Liver (tissue), 9 donors: ENCODE data around the gene SLC22A15. TPM values are rescaled to one million over a fixed set of nuclear protein-coding genes. Genes with fewer than 3 reads are reported as not detected.

ENCODE experiments used
- DNase-seq: peaks from one replicate; pipeline ENCODE4 v3.0.0-alpha.2; 2017; ENCODE audit warnings: low spot score
- H3K27ac ChIP-seq, 2 donors: one replicate each; pipeline ENCODE4 v1.7.0; 2013; ENCODE audit warnings: inconsistent platforms in 2 of 2, low read length in 2 of 2, control low read depth in 1 of 2, low read depth in 1 of 2, mild to moderate bottlenecking in 1 of 2
- H3K27me3 ChIP-seq, 4 donors: one replicate each; pipeline versions ENCODE4 v1.6.1 to v1.7.0; 2013; ENCODE audit warnings: low read length in 3 of 4, inconsistent platforms in 1 of 4, mild to moderate bottlenecking in 1 of 4, moderate library complexity in 1 of 4; ENCODE audit not compliant: control insufficient read depth in 4 of 4, insufficient read depth in 4 of 4
- H3K36me3 ChIP-seq, 4 donors: one replicate each; pipeline versions ENCODE4 v1.6.1 to v1.7.0; 2013; ENCODE audit warnings: low read length in 3 of 4, mild to moderate bottlenecking in 3 of 4, low read depth in 1 of 4, moderate library complexity in 1 of 4; ENCODE audit not compliant: control insufficient read depth in 4 of 4, insufficient read depth in 3 of 4
- H3K4me1 ChIP-seq, 4 donors: one replicate each; pipeline versions ENCODE4 v1.6.1 to v1.7.0; 2013; ENCODE audit warnings: low read length in 3 of 4, mild to moderate bottlenecking in 3 of 4, moderate library complexity in 1 of 4; ENCODE audit not compliant: control insufficient read depth in 4 of 4, insufficient read depth in 4 of 4
- H3K4me3 ChIP-seq, 3 donors: one replicate each; pipeline versions ENCODE4 v1.6.1 to v1.7.0; 2013; ENCODE audit warnings: low read length in 3 of 3, control low read depth in 1 of 3, low read depth in 1 of 3, mild to moderate bottlenecking in 1 of 3
- H3K9ac ChIP-seq, 2 donors: one replicate each; pipeline ENCODE4 v1.7.0; 2013; ENCODE audit warnings: low read length in 2 of 2, mild to moderate bottlenecking in 2 of 2, moderate library complexity in 2 of 2, control low read depth in 1 of 2, low read depth in 1 of 2
- H3K9me3 ChIP-seq, 4 donors: one replicate each; pipeline versions ENCODE4 v1.6.1 to v1.7.0; 2013; ENCODE audit warnings: low read length in 3 of 4; ENCODE audit not compliant: control insufficient read depth in 4 of 4
- ATF3 ChIP-seq: IDR thresholded peaks from 2 replicates; pipeline ENCODE4 v1.6.1; 2016; ENCODE audit warnings: antibody characterized with exemption
- CTCF ChIP-seq: fragments of 150-350 bp; IDR thresholded peaks from 2 replicates; pipeline ENCODE4 v1.5.1; 2017; ENCODE audit warnings: improper control_type of control experiment, low read depth, low read length; ENCODE audit not compliant: missing input control
- EGR1 ChIP-seq, 2 donors: IDR thresholded peaks; 2 replicates each; pipeline ENCODE4 v1.6.1; 2016 to 2018; ENCODE audit warnings: antibody characterized with exemption in 2 of 2, low read depth in 2 of 2
- FOXA1 ChIP-seq: IDR thresholded peaks from 2 replicates; pipeline ENCODE4 v1.6.1; 2016; ENCODE audit warnings: antibody characterized with exemption
- FOXA2 ChIP-seq: IDR thresholded peaks from 2 replicates; pipeline ENCODE4 v1.6.1; 2016; ENCODE audit warnings: antibody characterized with exemption
- HNF4A ChIP-seq, 2 donors: conservative IDR thresholded peaks; 2 replicates each; pipeline ENCODE4 v1.6.1; 2016; ENCODE audit warnings: antibody characterized with exemption in 2 of 2, mild to moderate bottlenecking in 2 of 2
- HNF4G ChIP-seq: IDR thresholded peaks from 2 replicates; pipeline ENCODE4 v1.6.1; 2016; ENCODE audit warnings: antibody characterized with exemption
- JUND ChIP-seq, 2 donors: IDR thresholded peaks; 2 replicates each; pipeline ENCODE4 v1.6.1; 2016; ENCODE audit warnings: antibody characterized with exemption in 2 of 2
- NR2F2 ChIP-seq: IDR thresholded peaks from 2 replicates; pipeline ENCODE4 v1.6.1; 2016; ENCODE audit warnings: antibody characterized with exemption
- RAD21 ChIP-seq, 2 donors: IDR thresholded peaks; 2 replicates each; pipeline ENCODE4 v1.6.1; 2016; ENCODE audit warnings: antibody characterized with exemption in 2 of 2, mild to moderate bottlenecking in 2 of 2
- REST ChIP-seq: IDR thresholded peaks from 2 replicates; pipeline ENCODE4 v1.6.1; 2016; ENCODE audit warnings: antibody characterized with exemption, mild to moderate bottlenecking
- RXRA ChIP-seq, 2 donors: IDR thresholded peaks; 2 replicates each; pipeline ENCODE4 v1.6.1; 2017 to 2018; ENCODE audit warnings: antibody characterized with exemption in 2 of 2, mild to moderate bottlenecking in 1 of 2
- SP1 ChIP-seq: IDR thresholded peaks from 2 replicates; pipeline ENCODE4 v1.6.1; 2018; ENCODE audit warnings: antibody characterized with exemption, mild to moderate bottlenecking
- TAF1 ChIP-seq: conservative IDR thresholded peaks from 2 replicates; pipeline ENCODE4 v1.6.1; 2016; ENCODE audit warnings: antibody characterized with exemption, mild to moderate bottlenecking
- WGBS: extraction: QIAGEN DNeasy Blood & Tissue Kit; methylation state at CpG from one replicate; pipeline ENCODE4 v1.1.7; 2013; 5-methylcytosine and 5-hydroxymethylcytosine counted together
- polyA plus RNA-seq, 2 donors: library from polyadenylated mRNA; stranded (reverse) in 1 of 2; unstranded in 1 of 2; fragments of 200-250 nt in 1 of 2; fragments of >200 nt in 1 of 2; fragmentation: Nextera tagmentation in 1 of 2; extraction: Ambion mirVana in 1 of 2; gene quantifications; one replicate each; pipeline versions ENCODE4 v1.2.1 to v1.2.3, GENCODE V29; 2013 to 2015
- total RNA-seq, 2 donors: library from RNA; depleted of rRNA; stranded (reverse); fragments of >200 nt; gene quantifications; one replicate each; pipeline ENCODE4 v1.2.3, GENCODE V29; 2014
- donor health status: healthy.
- donor health status: healthy.
- donor health status: healthy.
- donor health status: healthy.
- donor health status: healthy.

Gene SLC22A15
- total and polyA plus RNA-seq, 4 donors, result 0.12 to 3.6 (median 0.83) TPM

- Histone ChIP-seq H3K27me3 (no peaks in the 10 kb centered on the region), H3K4me1 (no peaks in the 10 kb centered on the region), H3K9me3 (no peaks in the 10 kb centered on the region), H3K9ac (no peak overlapping the region), H3K27ac (no peak overlapping the region), H3K36me3 (no peaks in the 10 kb centered on the region), H3K4me3 (no peak overlapping the region)
- 86% methylated on average over 4 of the region's 4 CpGs for WGBS
- no peak for TF ChIP-seq CTCF
- TF ChIP-seq NR2F2, result no peak
- TF ChIP-seq HNF4A (conservative IDR thresholded peaks at IDR 0.05), result no peak
- TF ChIP-seq REST, result no peak
- no peak for TF ChIP-seq FOXA2
- TF ChIP-seq SP1, result no peak
- no peak for TF ChIP-seq EGR1 (IDR thresholded peaks at IDR 0.05; ENCODE audit: low read depth in 2 of 2)
- no peak for TF ChIP-seq HNF4G
- TF ChIP-seq JUND (IDR thresholded peaks at IDR 0.05), result no peak
- TF ChIP-seq FOXA1, result no peak
- no peak for TF ChIP-seq RXRA (IDR thresholded peaks at IDR 0.05)
- no peak for TF ChIP-seq TAF1
- no peak for TF ChIP-seq RAD21 (IDR thresholded peaks at IDR 0.05)
- TF ChIP-seq ATF3, result no peak
- no peak for DNase-seq
Observed at GRCh38 chr1:116075990-116076389, 99.7 kb downstream of the SLC22A15 start.

- DNase-seq, result no peak
- no peak overlapping the region for H3K4me3 ChIP-seq
- no peak for TF ChIP-seq REST
- TF ChIP-seq JUND (IDR thresholded peaks at IDR 0.05), result no peak
- TF ChIP-seq FOXA2, result no peak
- no peak for TF ChIP-seq SP1
- no peak for TF ChIP-seq NR2F2
- no peak for TF ChIP-seq HNF4G
- TF ChIP-seq RAD21 (IDR thresholded peaks at IDR 0.05), result no peak
- no peaks in the 10 kb centered on the region for H3K36me3 ChIP-seq
- no peaks in the 10 kb centered on the region for H3K4me1 ChIP-seq
- no peak overlapping the region for H3K27ac ChIP-seq
- H3K9me3 ChIP-seq, result no peaks in the 10 kb centered on the region
- WGBS, result 95% methylated on average over 3 of the region's 3 CpGs
- no peaks in the 10 kb centered on the region for H3K27me3 ChIP-seq
- H3K9ac ChIP-seq, result no peak overlapping the region
Observed at GRCh38 chr1:116076831-116077230, 100.5 kb downstream of the SLC22A15 start.
